Activated B cell treated with CpG ODN at 0.5 μM for 24 hours (primary cell): Measurements from ENCODE around the gene GFI1B. TPM values are rescaled to one million over a fixed set of nuclear protein-coding genes. Genes with fewer than 3 reads are reported as not detected.
A peak's percentile ranks its signal among the peaks of the same experiment; 100 is the strongest.

Experiments
- ATAC-seq: fragments of 200-7000 bp; cut with Tn5 transposase; one replicate; pipeline ENCODE4 v1.10.0; 2021; ENCODE audit warnings: low read depth, mild to moderate bottlenecking, moderate library complexity
- CTCF ChIA-PET: fragments of 350-600 bp; sonication (Branson Sonifier 250); formaldehyde crosslinking; loops from one replicate; lab custom pipeline; 2021; ENCODE audit warnings: antibody characterized with exemption; lab: Charles Lee
- POLR2A ChIA-PET: fragments of 350-600 bp; sonication (Branson Sonifier 250); formaldehyde crosslinking; loops from one replicate; lab custom pipeline; 2021; ENCODE audit warnings: antibody characterized with exemption; lab: Charles Lee
- DNase-seq: peaks from one replicate; pipeline ENCODE4 v3.0.0; 2022
- H3K27ac Mint-ChIP-seq: one replicate; pipeline ENCODE4 v1.8.0; 2020; ENCODE audit warnings: mixed read lengths
- H3K27me3 Mint-ChIP-seq: one replicate; pipeline ENCODE4 v1.8.0; 2021; ENCODE audit warnings: mixed read lengths
- H3K36me3 Mint-ChIP-seq: one replicate; pipeline ENCODE4 v1.8.0; 2021; ENCODE audit warnings: low read depth, mixed read lengths
- H3K4me1 Mint-ChIP-seq: one replicate; pipeline ENCODE4 v1.8.0; 2021; ENCODE audit warnings: mixed read lengths
- H3K4me3 Mint-ChIP-seq: one replicate; pipeline ENCODE4 v1.8.0; 2020; ENCODE audit warnings: mild to moderate bottlenecking, mixed read lengths
- H3K9me3 Mint-ChIP-seq: one replicate; pipeline ENCODE4 v1.8.0; 2020; ENCODE audit warnings: mixed read lengths
- CTCF ChIP-seq: fragments of 200-600 bp; IDR thresholded peaks from one replicate; pipeline ENCODE4 v1.8.0; 2022; ENCODE audit warnings: antibody characterized with exemption, mild to moderate bottlenecking
- intact Hi-C: fragments of 100-400 bp; cut with micrococcal nuclease; formaldehyde crosslinking; loops from one replicate; pipeline ENCODE4 v1.15.1; 2024
- total RNA-seq: library from RNA; stranded (reverse); gene quantifications from 2 replicates; pipeline ENCODE4 v1.2.3, GENCODE V29; 2022

Gene GFI1B
- 0.07 and 0.38 TPM in 2 replicates for total RNA-seq

GRCh38 chr9:132978451-132979131 is at the start of gene GFI1B:
Gene GFI1B (plus strand): TSS chr9:132978694. CDS start chr9:132986679, 7,985 bp downstream.
- CTCF ChIA-PET = interaction anchor here (1.1 to 1.4 kb wide), 3 partner anchors 34 to 166 kb away, joined by 3 to 6 read pairs (median 5); partner anchors contain the start of gene TSC1
- DNase-seq (no peak), ATAC-seq (no peak)
- Mint-ChIP-seq H3K27ac (no peak within 1 kb of the TSS), H3K36me3 (no peaks in the 10 kb centered on the region), H3K9me3 (no peaks in the 10 kb centered on the region), H3K4me1 (peaks cover 22% of the 10 kb centered on the region), H3K27me3 (peaks cover 32% of the 10 kb centered on the region), H3K4me3 (peak within 1 kb of the TSS; percentile 45)
- POLR2A ChIA-PET = interaction anchor here (1.0 to 1.1 kb wide), 2 partner anchors 52 to 565 kb away, joined by 3 to 4 read pairs; partner anchors contain the start of gene GTF3C5
- TF ChIP-seq CTCF = no peak
- intact Hi-C loops = no loop called here

DNA sequence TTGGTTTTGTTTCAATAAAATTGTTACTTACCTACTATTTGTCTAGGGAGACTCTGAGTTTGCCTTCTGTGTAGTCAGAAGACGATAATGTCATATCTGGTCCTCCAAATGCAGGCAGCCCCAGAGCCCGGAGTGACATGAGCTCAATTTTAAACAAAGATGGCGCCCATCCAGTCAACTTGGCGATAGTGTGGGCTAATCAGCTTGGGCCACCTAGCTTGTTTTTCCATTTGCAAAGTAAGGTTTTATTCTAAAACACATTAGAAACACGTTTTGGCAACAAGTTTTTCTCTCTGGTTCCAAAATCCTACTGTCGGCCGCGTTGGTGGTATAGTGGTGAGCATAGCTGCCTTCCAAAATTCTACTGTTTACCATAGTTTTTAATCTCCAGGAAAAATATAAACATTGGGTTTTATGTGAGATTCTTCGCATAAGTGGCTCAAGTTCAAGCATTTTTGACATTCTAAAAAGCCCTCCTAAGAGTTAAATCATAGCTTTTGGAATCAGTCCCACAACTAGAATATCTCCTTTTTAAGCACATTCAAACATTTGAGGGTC is 47.2 kb upstream of the GFI1B start:
- intact Hi-C loops = no loop called here
- TF ChIP-seq CTCF = no peak
- no peaks in the 10 kb centered on the region for H3K4me1 Mint-ChIP-seq
- H3K9me3 Mint-ChIP-seq = no peaks in the 10 kb centered on the region
- ChIA-PET POLR2A (interaction anchor here (0.7 kb wide), 1 partner anchor 13 kb away, joined by 3 read pairs; the partner anchor contains the start of gene TSC1), CTCF (no interaction called here)
- DNase-seq (no peak), ATAC-seq (no peak)
- H3K27ac Mint-ChIP-seq = no peak overlapping the region
- H3K36me3 Mint-ChIP-seq = peaks cover 73% of the 10 kb centered on the region
- no peaks in the 10 kb centered on the region for H3K27me3 Mint-ChIP-seq
- H3K4me3 Mint-ChIP-seq = no peak overlapping the region

DNA sequence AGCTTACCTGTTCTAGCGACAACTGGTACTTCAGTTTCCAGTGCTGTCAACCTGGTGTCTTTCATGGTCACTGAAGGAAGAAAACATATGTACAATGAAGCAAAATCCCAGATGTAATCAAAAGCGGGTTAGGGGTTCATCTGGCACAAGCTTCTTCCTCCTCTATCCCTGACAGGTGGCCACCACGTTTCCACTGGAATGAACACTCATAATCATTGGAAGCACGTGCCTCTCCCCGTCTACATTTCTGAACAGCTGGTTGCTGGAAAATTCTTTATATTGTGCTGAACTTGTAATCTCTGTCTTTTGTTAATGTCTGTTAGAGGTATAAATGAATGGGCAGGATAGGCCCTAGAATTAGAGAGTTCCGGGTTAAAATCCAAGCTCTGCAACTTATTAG is 43.5 kb upstream of the GFI1B start:
- Mint-ChIP-seq H3K4me3 (no peak overlapping the region), H3K36me3 (peaks cover 45% of the 10 kb centered on the region), H3K27me3 (no peaks in the 10 kb centered on the region), H3K27ac (no peak overlapping the region), H3K9me3 (no peaks in the 10 kb centered on the region), H3K4me1 (no peaks in the 10 kb centered on the region)
- CTCF ChIA-PET = no interaction called here
- DNase-seq (no peak), ATAC-seq (no peak)
- no peak for TF ChIP-seq CTCF
- intact Hi-C loops = no loop called here
- POLR2A ChIA-PET = interaction anchor here (0.6 kb wide), 1 partner anchor 250 kb away, joined by 11 read pairs; no protein-coding TSS in a partner anchor

- CTCF ChIA-PET = no interaction called here
- peaks cover 26% of the 10 kb centered on the region for H3K36me3 Mint-ChIP-seq
- no peaks in the 10 kb centered on the region for H3K27me3 Mint-ChIP-seq
- H3K27ac Mint-ChIP-seq = no peak overlapping the region
- no peaks in the 10 kb centered on the region for H3K9me3 Mint-ChIP-seq
- DNase-seq (no peak), ATAC-seq (no peak)
- TF ChIP-seq CTCF = no peak
- intact Hi-C loops = no loop called here
- H3K4me3 Mint-ChIP-seq = no peak overlapping the region
- peaks cover 5% of the 10 kb centered on the region for H3K4me1 Mint-ChIP-seq
- POLR2A ChIA-PET = no interaction called here
Observed at GRCh38 chr9:132937463-132937901, 41.0 kb upstream of the GFI1B start.

DNA sequence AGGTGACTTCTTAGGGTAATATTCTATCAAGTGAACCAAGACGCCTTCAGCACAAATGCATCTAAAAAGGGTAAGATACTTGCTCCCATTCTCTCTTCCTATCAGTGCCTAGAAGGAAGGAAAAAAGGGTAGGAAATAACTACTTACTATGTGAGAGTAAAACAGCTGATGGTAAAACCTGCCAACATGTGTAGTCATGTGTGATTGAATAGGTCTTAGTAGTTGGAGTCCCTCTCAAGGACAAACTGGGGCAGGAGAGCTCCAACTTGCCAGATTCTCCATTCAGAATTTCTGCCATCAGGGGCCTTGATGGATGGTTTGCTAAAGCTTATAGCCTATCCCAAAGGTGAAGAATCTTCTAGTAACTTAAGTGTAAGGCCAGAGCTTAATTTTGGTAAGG is 39.3 kb upstream of the GFI1B start:
- ChIA-PET CTCF (no interaction called here), POLR2A (no interaction called here)
- H3K4me3 Mint-ChIP-seq = no peak overlapping the region
- ATAC-seq (no peak), DNase-seq (no peak)
- peaks cover 19% of the 10 kb centered on the region for H3K36me3 Mint-ChIP-seq
- H3K4me1 Mint-ChIP-seq = peaks cover 20% of the 10 kb centered on the region
- intact Hi-C loops = no loop called here
- H3K9me3 Mint-ChIP-seq = no peaks in the 10 kb centered on the region
- TF ChIP-seq CTCF = no peak
- H3K27me3 Mint-ChIP-seq = no peaks in the 10 kb centered on the region
- H3K27ac Mint-ChIP-seq = no peak overlapping the region
